SK-MEL-5 (cell line): ENCODE results near the gene PC. TPM values are rescaled to one million over a fixed set of nuclear protein-coding genes. Genes with fewer than 3 reads are reported as not detected.

Experiments
- DNase-seq: peaks from one replicate; pipeline ENCODE4 v3.0.0-alpha.2; 2016; ENCODE audit warnings: low read depth, low spot score
- in situ Hi-C: cut with HindIII; loops from 2 replicates; pipeline ENCODE4 v1.10.0; 2016; ENCODE audit warnings: low sequenced_read_pairs, high pct_unique_total_duplicates, low pct_unique_long_range_greater_than_20kb
- total RNA-seq: library from RNA; depleted of rRNA; stranded (reverse); fragments of >200 nt; shearing (Covaris generic); gene quantifications from 2 replicates; pipeline ENCODE4 v1.2.3, GENCODE V29; 2014

The PC gene
- total RNA-seq, 1 experiment from 2014 or later, result 19.9 TPM

DNA sequence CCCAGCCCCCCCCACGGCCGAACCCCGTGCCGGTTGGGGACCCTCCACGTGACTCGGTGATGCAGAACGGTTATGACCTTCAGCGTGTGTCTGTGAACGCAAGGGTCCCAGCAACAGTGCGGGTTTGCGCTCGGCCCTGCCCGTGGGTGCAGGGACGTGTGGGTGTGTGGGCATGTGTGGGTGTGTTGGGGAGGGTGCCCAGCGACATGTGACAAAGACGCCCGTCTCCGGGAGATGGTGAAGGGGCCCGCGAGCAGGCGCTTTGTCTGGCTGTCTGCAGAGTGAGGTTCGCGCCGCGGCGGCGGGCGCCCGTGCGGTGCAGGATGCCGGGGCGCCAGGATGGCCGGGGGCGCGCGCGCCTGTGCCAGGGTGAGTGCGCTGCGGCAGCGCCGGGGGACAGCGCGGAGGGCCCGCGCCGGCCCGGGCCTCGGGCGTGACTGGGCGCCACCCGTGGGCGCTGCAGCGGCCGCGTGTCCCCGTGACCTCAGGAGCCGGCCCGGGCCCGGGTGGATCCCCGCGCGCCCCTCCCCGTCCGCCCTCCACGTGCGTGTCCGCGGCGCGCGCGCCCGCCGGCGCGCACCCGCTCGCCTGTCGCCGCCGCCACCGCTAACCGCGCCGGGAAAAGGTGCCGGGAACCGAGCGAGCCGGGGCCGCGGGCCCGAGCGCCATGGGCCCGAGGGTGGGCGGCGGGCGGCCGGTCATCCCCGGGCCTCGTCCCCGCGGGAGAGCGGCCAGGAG lies 101.5 kb downstream of the PC start, which contains the start of gene LRFN4:
LRFN4 (plus strand) TSS at position 569 of the 738 bp plus-strand sequence. CDS start 681 bp downstream, outside the sequence.
- in situ Hi-C loops, result no loop called here
- no peak for DNase-seq

DNA sequence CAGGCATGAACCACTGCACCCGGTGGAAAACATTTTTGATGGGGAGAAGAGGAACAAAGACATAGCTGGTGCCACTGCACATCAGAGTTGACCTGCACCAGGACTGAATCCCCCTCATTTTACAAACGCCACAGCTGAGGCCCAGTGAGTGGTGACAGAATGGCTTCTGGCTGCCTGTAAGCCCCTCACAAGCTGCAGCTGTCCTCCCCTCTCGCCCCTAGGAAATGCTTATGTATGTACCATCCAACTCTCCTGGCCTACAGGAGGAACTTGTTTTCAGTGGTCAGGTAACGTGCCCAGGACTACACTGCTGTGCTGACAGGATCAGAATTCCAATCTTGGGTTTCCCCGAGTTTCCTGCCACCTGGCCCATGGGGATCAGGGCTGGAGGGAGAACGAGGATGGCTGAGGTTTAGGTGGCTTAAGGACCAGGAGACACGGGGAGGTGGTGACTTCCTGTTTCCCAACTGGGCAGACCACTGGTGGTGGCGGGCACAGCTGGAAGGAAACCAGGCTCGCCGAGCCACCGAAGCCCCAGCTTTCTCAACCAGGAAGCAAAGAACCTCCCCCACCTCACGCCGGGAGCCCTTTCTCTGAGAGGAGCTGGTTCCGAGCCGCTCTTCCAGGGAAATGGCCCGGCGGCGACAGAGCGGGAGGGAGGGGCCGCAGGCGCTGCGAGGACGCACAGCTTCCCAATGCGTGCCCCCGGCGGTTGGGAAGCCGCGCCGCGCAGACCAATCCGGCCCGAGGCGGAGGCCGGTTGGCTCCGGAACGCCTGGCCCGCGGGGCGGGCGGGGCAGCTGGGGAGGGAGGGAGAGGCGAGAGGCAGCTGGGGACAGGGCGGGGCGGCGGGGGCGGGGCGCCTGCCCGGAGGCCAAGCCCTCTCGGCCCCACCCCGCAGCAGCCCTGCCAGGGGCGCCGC lies 102.3 kb downstream of the PC start:
- DNase-seq, result peak; percentile 52
- in situ Hi-C loops, result no loop called here

DNA sequence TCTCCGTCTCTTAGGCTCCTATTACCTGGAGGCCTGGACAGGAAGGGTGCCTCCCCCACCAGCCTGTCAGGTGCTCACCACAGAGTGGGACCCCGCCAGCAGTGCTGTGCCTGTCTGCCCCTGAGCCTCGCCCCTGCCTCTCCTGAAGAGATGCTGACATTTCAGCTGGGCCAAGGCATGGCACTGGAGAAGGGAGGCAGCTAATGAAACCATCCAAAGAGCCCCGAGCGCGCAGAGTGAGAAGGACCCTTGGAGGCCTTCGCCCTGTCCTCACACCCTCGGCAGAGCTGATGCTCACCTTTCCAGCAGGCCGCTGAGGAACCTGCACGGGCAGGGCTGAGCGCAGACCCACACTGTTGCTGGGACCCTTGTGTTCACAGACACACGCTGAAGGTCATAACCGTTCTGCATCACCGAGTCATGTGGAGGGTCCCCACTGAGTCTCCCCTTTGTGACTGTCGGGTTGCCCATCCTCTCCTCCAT lies 103.4 kb downstream of the PC start:
- in situ Hi-C loops, result no loop called here
- DNase-seq, result no peak

DNA sequence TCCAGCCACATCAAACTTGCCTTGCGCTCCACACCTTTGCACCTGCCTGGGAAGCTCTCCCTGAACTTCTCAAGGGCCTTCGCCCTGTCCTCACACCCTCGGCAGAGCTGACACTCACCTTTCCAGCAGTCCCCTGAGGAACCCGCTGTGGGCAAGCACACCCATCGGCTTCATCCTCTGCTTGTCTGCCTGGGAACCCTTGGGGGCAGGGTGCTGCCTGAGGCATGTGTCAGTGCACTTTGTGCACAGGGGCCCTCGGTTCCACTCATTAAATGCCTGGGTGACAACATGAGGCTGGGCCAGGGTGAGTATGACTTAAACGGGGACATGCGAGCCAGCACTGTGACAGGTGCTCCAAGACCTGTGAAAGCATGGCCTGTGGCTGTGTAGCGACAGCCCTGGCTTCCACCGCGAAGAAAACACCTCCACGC lies 103.9 kb downstream of the PC start:
- no peak for DNase-seq
- in situ Hi-C loops, result no loop called here

DNA sequence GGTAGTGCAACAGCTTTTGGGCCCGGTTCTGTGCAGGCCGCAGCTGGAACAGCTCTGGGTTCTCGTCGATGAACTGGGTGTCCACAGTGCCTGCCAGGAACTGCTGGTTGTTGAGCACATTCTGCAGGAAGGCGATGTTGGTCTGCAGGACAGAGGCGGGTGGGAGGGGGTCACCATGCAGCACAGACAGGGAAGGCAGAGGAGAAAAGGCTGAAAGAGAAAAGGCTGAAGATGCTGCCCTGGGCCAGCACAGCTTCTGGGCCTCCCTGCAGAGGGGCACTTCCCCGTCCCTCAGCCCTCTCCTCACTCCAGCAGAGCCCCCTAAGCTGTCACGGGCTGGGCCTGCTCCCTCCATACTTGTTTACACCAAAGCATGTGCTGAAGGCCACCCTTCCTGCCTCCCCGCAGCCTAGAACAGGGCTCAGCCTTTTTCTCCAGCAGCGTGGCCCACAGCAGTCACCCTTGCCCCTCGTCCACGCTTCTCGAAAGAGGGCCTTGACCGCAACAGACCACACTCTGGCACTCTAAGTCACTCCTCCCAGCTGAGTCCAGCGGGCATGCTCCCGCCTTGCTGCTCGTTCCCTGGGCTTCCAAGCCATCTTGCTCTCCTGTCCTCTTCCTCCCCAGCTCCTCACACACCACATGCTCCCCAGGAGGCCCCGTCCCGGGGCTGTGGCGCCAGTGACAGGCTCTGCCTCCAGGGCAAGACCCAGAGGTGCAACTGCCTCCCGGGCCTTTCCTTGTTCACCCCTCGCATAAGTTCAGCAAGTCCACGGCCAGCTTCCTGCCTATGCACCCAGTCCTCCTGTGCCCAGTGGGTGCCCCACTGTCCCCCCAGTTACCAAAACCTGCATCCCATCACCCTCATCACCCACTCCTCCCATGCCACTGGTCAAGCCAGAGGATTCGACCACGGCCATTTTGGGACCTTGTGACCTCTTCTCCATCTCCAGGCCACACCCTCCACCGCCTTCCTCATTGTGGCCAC lies 104.6 kb downstream of the PC start:
- no peak for DNase-seq
- in situ Hi-C loops, result no loop called here

DNA sequence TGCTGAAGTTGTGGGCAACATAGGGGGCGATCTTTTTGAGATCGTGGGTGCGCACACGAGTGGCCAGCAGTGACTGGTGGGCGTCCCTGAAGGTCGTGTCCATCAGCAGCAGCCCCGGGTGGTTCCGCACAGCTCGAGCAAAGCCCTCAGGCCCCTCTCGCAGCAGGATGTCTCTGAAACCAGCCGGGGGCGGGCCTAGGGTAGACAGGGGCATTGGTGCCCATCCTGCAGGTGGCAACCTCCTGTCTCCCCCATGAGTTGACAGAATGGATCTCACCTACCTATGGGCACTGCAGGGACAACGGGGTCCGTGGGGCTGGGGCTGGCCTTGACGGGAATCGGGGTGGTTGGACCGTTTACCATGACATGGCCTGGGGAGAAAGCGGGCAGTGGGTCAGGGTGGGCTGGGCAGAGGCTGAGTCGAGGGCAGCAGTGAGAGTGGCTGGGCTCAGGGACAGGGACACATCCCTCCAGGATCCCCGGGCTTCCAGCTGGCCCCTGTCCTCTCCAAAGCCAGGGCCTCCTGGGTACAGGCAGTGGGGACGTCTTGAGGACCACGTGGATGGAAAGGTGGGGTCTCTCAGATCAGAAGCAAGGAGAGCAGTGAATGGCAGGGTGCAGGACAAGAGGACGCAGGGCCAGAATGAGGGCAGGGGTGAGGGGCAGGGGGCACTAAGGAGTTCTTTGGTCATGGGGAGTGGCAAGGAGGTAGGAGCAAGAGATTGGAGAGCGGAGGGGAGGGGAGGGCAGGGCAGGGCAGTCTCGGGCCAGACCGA lies 105.5 kb downstream of the PC start:
- DNase-seq, result no peak
- in situ Hi-C loops, result no loop called here

DNA sequence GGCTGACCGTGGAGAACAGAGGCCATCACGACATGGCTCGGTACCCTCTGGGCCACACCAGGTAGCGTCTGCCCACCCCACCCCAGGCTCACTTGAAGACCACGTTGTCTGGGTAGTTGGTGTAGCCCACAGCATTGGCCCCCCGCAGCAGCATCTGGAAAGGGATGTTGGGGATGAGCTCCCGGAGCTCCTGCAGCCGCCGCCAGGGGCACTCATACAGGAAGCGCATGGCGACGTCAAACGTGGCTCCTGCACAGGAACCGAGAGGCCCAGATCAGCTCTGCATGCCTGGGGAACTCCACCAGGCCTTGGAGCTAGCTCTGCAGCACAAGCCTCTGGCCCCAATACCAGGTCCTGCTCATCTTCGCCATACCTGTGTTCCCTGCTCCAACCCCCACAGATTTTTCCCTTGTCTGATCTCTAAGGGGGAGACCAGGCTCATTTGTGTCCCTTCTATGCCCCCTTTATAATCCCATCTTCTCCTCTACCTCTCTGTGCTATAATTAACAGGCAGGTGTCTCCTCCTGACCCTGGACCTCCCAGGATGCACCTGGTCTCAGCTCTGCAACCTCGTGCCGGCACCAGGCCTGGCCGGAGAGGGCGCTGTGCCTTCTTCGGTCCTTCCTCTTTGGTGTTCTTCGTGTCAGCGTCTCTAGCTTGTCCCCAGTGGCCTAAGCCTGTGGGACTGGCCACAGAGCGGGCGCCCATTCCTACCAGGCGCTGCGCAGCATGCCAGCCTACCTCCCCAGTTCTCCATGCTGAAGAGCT lies 106.3 kb downstream of the PC start:
- in situ Hi-C loops, result no loop called here
- DNase-seq, result peak; percentile 38

DNA sequence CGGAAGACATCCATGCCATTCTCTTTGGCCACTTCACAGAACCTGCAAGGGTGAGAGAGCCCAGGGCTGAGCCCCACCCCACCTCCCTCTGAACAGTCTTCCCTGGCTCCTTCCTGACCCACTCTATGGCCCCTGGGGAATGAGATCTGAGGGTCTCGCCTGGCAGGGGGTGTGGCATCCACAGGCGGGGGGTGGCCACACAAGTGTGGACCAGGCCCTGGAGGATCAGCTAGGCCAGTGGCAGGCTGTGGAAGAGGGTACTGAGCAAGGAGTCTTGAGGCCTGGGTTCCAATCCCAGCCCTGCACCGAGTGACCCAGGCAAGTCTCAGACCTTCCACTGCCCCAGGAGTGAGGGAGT lies 107.0 kb downstream of the PC start:
- DNase-seq, result no peak
- in situ Hi-C loops, result no loop called here

DNA sequence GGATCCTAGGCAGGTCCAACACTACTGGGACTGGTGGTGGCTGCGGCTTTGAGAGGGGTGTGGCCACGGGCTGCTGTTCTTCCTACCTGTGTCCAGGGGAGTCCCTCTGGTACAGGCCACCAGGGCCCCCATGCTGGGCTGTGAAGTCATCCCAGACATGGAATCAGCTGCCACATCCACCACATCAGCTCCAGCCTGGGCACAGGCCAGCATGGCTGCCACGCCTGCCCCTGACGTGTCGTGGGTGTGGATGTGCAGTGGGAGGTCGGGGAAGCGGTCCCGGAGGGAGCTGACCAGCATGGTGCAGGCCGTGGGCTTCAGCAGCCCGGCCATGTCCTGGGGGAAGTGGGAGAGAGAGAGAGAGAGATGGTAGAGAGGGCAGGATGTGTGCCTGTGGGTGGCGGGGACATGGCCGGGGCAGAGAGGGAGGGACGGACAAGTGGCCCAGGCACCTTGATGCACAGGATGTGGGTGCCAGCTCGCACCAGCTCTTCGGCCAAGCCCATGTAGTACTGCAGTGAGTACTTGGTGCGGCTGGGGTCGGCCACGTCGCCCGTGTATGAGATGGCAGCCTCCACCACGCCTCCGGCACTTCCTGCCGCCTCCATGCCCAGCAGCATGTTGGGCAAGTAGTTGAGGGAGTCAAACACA lies 107.5 kb downstream of the PC start:
- in situ Hi-C loops, result no loop called here

DNA sequence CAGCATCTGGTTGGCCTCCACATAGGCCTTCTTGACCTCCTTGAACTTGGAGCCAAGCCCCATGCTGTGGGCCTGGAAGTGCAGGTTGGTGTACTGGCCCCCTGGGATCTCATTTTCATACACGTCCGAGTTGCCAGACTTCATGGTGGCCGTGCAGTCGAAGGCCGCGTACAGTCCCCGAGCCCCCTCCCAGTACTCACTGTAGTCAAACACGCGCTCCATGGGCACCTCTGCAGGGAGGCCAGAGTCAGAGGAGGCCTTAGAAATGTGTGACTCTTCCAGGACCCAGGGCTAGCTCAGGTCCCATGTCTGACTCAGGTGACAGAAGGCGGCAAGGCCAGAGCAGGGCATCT lies 108.0 kb downstream of the PC start:
- in situ Hi-C loops, result no loop called here
- DNase-seq, result no peak

More for the DNA sequence above, 107.5 kb downstream of the PC start:
- no peak for DNase-seq

DNA sequence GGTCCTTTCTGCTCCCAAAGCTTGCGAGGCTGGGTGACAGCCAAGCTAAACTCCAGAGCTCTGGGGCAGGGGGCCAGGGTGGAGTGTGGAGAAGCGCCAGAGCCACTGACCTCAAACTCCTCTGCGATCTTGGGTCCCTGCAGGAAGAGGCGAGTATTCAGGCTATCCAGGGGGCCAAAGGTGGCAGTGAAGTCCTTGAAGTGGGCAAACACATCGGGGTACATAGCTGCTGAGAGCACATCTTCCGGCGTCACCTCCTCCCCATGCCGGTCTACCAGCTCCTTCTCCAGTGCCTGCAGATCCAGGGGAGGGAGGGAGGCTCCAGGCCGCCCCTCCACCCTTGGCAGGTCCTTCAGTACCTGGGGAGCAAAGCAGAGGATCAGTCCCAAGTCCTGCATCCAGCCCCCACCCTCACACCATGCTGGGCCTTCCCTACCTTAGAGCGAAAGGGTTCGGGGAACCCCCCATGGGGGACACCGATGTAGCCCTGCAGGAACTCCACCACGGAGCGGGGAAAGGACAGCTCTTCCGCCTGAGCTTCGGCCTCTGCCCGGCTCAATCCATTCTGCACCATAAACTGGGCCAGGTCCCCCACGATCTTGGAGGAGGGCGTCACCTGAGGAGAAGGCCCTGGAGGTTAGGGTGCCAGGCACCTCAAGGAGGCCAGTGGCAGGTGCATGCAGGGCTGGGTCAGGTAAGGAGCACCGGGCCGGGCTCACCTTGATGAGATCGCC lies 108.5 kb downstream of the PC start:
- in situ Hi-C loops, result no loop called here
- DNase-seq, result no peak

DNA sequence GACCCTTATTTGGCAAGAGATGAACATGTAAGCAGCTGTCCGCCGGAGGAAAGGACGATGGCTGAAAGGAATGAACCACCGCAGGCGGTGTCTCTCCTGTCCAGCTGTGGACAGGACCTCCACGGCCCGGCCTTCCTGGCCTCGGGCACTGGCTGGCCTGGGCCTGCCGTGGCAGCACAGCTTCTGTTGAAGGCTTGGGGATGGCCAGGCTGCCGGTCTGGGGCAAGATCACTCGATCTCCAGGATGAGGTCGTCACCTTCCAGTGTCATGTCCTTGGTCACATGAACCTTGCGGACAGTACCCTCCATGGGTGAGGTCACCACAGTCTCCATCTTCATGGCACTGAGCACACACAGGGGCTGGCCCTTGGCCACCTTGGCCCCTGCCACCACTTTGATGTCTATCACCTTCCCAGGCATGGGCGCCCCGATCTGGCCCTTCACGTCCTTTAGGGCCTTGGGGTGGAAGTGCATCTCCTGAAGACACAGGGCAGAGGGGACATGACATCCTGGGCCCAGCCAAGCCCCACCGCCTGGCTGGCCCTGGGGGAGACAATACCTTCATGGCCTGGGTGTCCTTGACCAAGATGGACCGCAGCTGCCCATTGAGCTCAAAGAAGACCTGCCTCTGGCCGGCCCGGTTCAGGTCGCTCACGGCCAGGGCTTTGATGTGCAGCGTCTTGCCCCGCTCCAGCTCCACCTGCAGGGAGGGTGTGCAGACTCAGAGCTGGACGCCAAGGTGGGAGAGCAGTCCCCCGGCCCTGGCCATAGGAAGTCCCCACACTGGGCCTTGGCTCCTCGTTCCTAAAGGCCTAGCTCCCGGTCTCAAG lies 109.3 kb downstream of the PC start:
- DNase-seq, result no peak

DNA sequence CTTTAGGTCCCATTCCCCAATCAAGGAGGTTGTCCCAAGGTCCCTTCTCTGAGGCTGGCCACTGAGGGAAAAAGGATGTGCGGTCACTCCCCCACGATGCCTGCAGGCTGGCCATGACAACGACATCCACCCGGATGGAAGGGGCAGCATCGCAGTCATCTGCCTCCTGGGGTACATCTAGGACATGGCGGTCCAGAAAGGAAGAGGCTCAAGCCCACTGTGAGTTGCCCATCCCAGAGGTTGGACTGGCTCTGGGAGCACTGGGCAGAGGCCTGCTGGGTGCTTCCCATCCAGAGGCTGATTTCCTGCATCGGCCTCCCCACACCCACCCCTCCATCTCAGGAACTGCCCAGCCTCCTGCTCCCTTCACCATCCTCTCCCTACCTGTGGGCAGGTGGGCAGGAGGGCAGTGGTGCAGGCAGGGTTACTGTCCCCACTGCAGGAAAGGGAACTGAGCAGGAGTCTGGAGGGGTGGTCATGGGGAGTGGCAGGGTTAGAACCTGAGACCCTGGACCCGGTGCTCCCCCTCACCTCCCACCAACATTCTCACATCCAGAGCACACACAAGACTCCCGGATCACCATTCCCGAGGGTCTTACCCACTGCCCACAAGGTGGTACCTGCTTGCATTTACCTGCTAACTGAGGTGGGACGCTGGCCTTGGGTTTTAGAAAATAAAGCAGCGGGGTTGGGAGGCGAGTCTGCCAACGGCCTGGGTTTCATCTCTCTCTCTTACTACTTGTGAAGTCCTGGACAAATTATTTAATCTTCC lies 110.5 kb downstream of the PC start:
- in situ Hi-C loops, result no loop called here
- DNase-seq, result no peak

More for the DNA sequence above, 109.3 kb downstream of the PC start:
- in situ Hi-C loops, result no loop called here

DNA sequence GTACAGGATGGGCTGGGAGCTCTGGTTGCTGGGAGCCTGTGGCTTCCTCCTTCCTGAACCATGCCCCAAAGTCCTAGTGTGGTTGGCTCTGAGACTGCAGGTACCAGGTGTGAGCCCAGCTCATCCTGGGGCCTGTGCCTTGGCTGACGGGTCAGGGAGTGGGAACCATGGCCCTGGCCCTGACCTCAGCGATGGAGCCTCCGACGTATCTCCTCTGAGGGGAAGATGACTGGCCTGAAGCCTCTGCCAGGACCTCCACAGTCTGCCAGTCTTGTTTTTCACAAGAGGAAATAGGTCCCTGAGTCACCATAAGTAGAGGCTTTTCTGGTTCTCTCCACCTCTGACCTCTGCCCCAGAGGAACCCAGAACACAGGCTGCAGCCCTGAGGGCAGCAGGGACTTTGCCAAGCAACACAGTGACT lies 111.5 kb downstream of the PC start:
- in situ Hi-C loops, result no loop called here
- no peak for DNase-seq
